ENCODE data around the gene HSD17B13. TPM values are rescaled to one million over a fixed set of nuclear protein-coding genes. Genes with fewer than 3 reads are reported as not detected.
"Not testable (repeated sequence)": the region's sequence is repeated elsewhere in the genome, so short reads cannot be mapped to it uniquely, and the experiment has no call there.

The HSD17B13 gene
- total RNA-seq, 2 donors from 2014 or later: 0.12 TPM; not detected in 1

DNA sequence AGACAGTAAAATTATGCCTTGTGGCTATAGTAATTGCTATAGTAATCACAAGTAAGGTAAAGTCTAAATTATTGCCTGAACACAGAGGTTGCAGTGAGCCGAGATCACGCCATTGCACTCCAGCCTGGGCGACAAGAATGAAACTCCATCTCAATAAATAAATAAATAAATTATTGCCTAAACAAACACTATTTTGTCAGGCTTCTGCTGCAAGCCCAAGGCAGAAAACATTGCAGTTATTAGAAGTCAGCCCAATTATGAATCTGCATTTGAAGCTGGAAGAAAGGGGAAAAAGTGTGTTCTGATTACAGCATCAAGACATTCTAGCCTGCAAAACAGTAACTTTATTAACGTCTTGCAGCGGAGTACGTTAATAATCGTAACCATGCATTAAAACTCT lies 17.1 kb downstream of the HSD17B13 start:
- DNase-seq (ENCODE audit: low spot score): no peak
- H3K9me3 Mint-ChIP-seq: no peaks in the 10 kb centered on the region
- no peaks in the 10 kb centered on the region for H3K4me1 Mint-ChIP-seq (ENCODE audit: low read depth in 2 of 2)
- H3K4me3 Mint-ChIP-seq: no peak overlapping the region
- no peak overlapping the region for H3K27ac Mint-ChIP-seq
- H3K36me3 Mint-ChIP-seq: no peaks in the 10 kb centered on the region
- peaks cover 0 to 6% of the 10 kb centered on the region in 2 donors for H3K27me3 Mint-ChIP-seq
- ATAC-seq: no peak

DNA sequence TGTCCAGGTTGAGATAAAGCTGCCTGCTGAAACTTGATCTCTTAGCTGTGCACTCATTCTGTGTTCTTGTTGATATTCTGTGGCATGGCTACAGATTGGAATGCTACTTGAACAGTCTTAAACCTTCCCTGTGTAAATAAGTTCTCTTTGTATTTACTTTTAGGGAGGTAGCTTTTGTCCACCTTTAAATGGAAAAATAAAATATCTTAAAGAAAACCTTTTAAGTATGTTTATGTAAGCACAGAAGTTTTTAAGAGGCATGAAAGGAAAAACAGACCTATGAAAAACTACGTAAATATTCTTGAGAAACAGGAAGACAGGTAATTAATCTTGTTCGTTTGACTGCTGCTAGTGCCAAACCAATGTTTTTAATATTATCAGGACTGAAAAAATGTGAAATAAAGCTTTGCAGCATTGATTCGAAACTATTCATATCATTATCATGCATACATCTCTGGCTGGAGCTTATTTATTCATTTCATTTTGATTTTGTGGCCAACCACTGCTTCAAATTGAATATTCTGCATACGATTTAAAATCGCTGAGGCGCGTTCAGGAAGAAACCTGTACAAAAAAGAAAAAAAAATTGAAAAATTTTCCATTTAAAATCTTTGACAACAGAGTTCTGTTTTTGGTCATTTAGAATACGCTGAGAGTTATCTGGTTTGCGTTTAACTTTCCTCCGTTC lies 17.8 kb downstream of the HSD17B13 start:
- ATAC-seq (no peak), DNase-seq (ENCODE audit: low spot score) (no peak)
- no peaks in the 10 kb centered on the region for H3K36me3 Mint-ChIP-seq
- H3K4me3 Mint-ChIP-seq: no peak overlapping the region
- no peak overlapping the region for H3K27ac Mint-ChIP-seq
- peaks cover 2 to 6% of the 10 kb centered on the region in 2 donors for H3K27me3 Mint-ChIP-seq
- H3K9me3 Mint-ChIP-seq: no peaks in the 10 kb centered on the region
- H3K4me1 Mint-ChIP-seq (ENCODE audit: low read depth in 2 of 2): no peaks in the 10 kb centered on the region

DNA sequence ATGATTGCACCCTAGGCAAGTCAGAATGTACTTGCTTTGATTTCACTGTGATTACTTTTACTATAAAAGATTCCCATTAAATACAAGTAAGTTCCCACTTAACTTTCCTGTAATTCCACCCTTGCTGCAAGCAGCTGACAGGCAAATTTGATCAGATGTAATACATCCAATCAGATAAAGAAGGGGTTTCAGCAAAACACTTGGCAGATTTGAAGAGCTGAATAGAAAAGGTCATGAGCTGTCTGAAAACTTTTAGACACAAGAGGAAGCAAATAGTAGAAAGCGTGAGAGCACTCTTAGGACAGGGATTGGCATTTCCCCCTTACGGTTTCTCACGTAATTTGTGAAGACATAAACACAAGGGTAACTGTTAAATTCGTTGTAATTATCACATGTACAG lies 22.8 kb downstream of the HSD17B13 start:
- H3K9me3 Mint-ChIP-seq: no peaks in the 10 kb centered on the region
- ATAC-seq: no peak
- H3K4me3 Mint-ChIP-seq: no peak overlapping the region

DNA sequence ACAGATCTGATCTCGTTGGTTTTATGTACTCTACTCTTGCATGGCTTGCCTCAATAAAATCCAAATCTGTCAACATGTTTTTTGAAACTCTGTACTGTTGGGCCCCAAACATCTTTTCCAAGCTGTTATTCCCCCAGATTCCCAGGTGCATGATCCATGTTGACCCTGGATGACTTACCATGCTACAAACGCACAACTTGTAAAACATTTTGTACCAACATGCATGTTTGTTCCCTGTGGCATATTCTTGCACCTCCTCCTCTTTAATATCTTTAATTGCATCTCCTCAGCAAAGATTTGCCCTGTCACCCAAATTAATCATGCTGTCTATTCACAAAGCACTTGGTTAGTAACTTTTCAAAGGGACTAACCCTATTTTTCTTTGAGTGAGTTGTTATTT lies 24.3 kb downstream of the HSD17B13 start:
- DNase-seq (ENCODE audit: low spot score) (no peak), ATAC-seq (no peak)
- peaks cover 12 to 21% of the 10 kb centered on the region in 2 donors for H3K27me3 Mint-ChIP-seq
- peaks cover 4% of the 10 kb centered on the region for H3K36me3 Mint-ChIP-seq
- H3K27ac Mint-ChIP-seq: no peak overlapping the region
- H3K4me3 Mint-ChIP-seq: no peak overlapping the region
- no peaks in the 10 kb centered on the region for H3K4me1 Mint-ChIP-seq (ENCODE audit: low read depth in 2 of 2)
- no peaks in the 10 kb centered on the region for H3K9me3 Mint-ChIP-seq

More for the DNA sequence above, 22.8 kb downstream of the HSD17B13 start:
- Mint-ChIP-seq H3K27me3 (peaks cover 12 to 21% of the 10 kb centered on the region in 2 donors), H3K4me1 (ENCODE audit: low read depth in 2 of 2) (no peaks in the 10 kb centered on the region), H3K36me3 (no peaks in the 10 kb centered on the region), H3K27ac (no peak overlapping the region)
- no peak for DNase-seq (ENCODE audit: low spot score)

DNA sequence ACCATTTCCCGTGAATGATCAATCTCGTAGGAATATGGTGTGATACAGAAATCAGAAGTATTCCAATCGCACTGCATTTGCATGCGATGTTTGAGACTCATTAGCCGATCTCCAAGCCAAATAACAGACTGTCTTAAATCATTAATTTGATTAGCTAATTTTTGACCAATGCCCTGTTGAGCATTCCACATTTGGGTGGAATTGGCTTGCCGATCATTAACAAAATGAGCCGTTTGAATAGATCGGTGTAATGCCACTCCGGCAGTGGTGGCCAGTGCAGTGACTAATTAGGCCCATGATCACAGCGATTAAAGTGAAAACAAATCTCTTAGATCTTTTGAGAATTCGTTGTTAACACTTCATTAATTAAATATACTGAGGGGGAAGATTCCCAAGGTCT lies 27.8 kb downstream of the HSD17B13 start:
- not testable (repeated sequence) for H3K4me3 Mint-ChIP-seq; H3K27ac Mint-ChIP-seq; ATAC-seq; DNase-seq (ENCODE audit: low spot score); H3K9me3 Mint-ChIP-seq; H3K4me1 Mint-ChIP-seq (ENCODE audit: low read depth in 2 of 2); H3K36me3 Mint-ChIP-seq
- H3K27me3 Mint-ChIP-seq: peaks cover 10 to 15% of the 10 kb centered on the region in 2 donors

DNA sequence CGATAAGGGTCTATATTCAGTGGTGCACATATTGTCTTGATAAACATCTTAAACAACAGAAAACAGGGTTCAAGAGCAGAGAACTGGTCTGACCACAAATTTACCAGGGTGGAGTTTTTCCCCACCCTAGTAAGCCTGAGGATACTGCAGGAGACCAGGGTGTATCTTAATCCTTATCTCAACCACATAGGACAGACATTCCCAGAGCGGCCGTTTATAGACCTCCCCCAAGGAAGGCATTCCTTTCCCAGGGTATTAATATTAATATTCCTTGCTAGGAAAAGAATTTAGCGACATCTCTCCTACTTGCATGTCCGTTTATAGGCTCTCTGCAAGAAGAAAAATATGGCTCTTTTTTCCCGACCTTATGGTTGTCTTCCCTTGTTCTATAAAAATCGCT lies 28.8 kb downstream of the HSD17B13 start:
- H3K27me3 Mint-ChIP-seq: peaks cover 6 to 12% of the 10 kb centered on the region in 2 donors
- H3K4me1 Mint-ChIP-seq (ENCODE audit: low read depth in 2 of 2); DNase-seq (ENCODE audit: low spot score); H3K9me3 Mint-ChIP-seq; H3K4me3 Mint-ChIP-seq; H3K36me3 Mint-ChIP-seq; ATAC-seq; H3K27ac Mint-ChIP-seq: not testable (repeated sequence)

DNA sequence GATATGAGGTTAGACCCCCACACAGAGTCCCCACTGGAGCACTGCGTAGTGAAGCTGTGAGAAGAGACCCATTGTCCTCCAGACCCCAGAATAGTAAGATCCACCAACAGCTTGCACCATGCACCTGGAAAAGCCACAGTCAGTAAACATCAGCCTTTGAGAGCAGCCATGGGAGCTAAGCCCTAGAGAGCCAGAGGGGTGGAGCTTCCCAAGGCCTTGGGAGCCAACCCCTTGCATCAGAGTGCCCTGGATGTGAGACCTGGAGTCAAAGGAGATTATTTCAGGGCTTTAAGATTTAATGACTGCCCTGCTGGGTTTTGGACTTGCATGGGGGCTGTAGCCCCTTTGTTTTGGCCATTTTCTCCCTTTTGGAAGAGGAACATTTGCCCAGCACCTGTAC lies 35.7 kb downstream of the HSD17B13 start:
- peaks cover 0 to 7% of the 10 kb centered on the region in 2 donors for H3K27me3 Mint-ChIP-seq
- no peak overlapping the region for H3K27ac Mint-ChIP-seq
- no peak for DNase-seq (ENCODE audit: low spot score)
- no peak for ATAC-seq
- peaks cover 4% of the 10 kb centered on the region for H3K9me3 Mint-ChIP-seq
- H3K36me3 Mint-ChIP-seq: peaks cover 8% of the 10 kb centered on the region
- H3K4me1 Mint-ChIP-seq (ENCODE audit: low read depth in 2 of 2): no peaks in the 10 kb centered on the region
- H3K4me3 Mint-ChIP-seq: no peak overlapping the region

DNA sequence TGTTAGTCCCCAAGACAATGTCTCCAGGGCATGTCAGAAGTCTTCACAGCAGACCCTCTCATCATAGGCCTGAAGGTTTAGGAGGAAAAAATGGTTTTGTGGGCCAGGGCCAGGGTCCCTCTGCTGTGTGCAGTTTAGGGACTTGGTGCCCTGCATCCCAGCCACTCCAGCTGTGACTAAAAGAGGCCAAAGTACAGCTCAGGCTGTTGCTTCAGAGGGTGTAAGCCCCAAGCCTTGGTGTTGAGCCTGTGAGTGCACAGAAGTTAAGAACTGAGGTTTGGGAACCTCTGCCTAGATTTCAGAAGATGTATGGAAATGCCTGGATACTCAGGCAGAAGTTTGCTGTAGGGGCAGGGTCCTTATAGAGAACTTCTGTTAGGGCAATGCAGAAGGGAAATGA lies 38.4 kb downstream of the HSD17B13 start:
- H3K4me3 Mint-ChIP-seq; DNase-seq (ENCODE audit: low spot score); H3K9me3 Mint-ChIP-seq; H3K27ac Mint-ChIP-seq; H3K36me3 Mint-ChIP-seq; ATAC-seq; H3K4me1 Mint-ChIP-seq (ENCODE audit: low read depth in 2 of 2): not testable (repeated sequence)
- peaks cover 3 to 14% of the 10 kb centered on the region in 2 donors for H3K27me3 Mint-ChIP-seq

DNA sequence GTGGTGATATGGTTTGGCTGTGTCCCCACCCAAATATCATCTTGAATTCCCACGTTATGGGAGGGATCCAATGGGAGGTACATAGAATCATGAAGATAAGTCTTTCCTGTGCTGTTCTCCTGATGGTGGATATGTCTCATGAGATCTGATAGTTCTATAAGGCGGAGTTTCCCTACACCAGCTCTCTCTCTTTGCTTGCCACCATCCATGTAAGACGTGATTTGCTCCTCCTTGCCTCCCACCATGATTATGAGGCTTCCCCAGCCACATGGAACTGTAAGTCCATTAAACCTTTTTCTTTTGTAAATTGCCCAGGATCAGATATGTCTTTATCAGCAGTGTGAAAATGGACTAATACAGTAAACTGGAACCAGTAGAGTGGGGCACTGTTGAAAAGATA lies 39.5 kb downstream of the HSD17B13 start:
- Mint-ChIP-seq H3K27ac (no peak overlapping the region), H3K9me3 (peaks cover 4% of the 10 kb centered on the region), H3K36me3 (peaks cover 8% of the 10 kb centered on the region), H3K4me3 (no peak overlapping the region), H3K4me1 (ENCODE audit: low read depth in 2 of 2) (no peaks in the 10 kb centered on the region), H3K27me3 (peaks cover 10 to 25% of the 10 kb centered on the region in 2 donors)
- no peak for DNase-seq (ENCODE audit: low spot score)
- no peak for ATAC-seq

DNA sequence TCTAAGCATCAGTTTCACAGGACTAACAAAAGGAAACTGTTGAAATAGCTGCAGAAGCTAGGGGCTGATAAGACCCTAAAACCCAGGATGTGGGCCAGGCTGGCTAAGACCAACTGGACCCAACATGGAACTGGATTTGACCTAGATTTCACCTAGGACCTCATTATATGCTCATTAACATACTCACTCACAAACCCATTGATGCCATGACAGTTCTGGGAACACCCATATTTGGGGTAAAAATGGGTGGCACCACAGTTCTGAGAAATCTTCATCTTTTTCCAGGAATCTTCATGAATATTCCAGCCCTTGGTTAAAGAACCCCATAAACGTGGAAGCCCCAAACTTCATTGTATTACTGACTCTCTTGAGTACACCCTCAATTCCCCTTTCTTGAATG lies 41.1 kb downstream of the HSD17B13 start:
- Mint-ChIP-seq H3K4me1 (ENCODE audit: low read depth in 2 of 2) (no peaks in the 10 kb centered on the region), H3K9me3 (peaks cover 4% of the 10 kb centered on the region), H3K36me3 (peaks cover 8% of the 10 kb centered on the region), H3K27ac (no peak overlapping the region), H3K4me3 (no peak overlapping the region), H3K27me3 (peaks cover 12 to 25% of the 10 kb centered on the region in 2 donors)
- ATAC-seq: no peak
- DNase-seq (ENCODE audit: low spot score): no peak

DNA sequence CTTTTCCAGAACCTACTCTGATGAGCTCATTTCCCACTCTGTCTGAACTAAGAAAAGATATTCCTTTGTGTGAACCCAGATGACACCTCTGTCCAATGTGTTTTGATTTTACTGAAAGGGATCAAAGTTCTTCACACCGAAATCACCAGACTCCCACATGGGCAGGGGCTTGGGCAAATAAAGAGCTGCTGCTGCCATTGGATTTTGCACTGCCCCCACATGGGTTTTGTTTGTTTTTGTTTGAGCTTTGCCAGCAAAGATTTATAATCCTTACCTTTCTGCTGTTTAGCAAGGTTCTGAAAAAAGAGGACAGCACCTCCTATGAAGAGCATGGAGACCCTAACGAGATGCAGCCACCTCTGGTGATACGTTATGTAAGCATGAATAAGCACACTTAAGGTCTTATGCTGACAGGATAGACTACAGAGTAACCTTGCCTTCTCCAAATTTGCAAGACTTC lies 44.3 kb downstream of the HSD17B13 start:
- ATAC-seq: no peak
- no peak for DNase-seq (ENCODE audit: low spot score)

DNA sequence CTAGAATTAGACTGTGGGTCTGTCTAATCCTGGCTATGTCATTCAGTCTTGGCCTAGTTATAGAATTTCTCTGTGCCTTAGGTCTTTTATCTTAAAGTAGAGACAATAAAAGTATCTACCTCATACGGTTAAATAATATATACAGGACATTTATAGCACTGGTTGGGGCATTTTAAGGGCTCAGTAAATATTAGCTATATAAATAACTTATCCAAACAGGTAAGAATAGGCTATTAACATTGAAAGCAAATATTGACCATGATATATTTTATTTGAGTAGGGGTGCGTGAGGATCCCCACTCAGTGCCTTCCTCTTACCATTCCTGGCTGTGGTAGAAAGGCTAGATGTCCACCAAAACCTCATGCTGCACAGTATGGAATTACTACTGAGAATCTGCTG lies 47.4 kb downstream of the HSD17B13 start:
- H3K9me3 Mint-ChIP-seq: no peaks in the 10 kb centered on the region
- H3K36me3 Mint-ChIP-seq: no peaks in the 10 kb centered on the region
- H3K27ac Mint-ChIP-seq: no peak overlapping the region
- H3K4me3 Mint-ChIP-seq: no peak overlapping the region
- ATAC-seq: no peak
- DNase-seq (ENCODE audit: low spot score): no peak
- peaks cover 24 to 32% of the 10 kb centered on the region in 2 donors for H3K27me3 Mint-ChIP-seq
- no peaks in the 10 kb centered on the region for H3K4me1 Mint-ChIP-seq (ENCODE audit: low read depth in 2 of 2)

More for the DNA sequence above, 44.3 kb downstream of the HSD17B13 start:
- peaks cover 21 to 25% of the 10 kb centered on the region in 2 donors for H3K27me3 Mint-ChIP-seq
- H3K9me3 Mint-ChIP-seq: no peaks in the 10 kb centered on the region
- H3K27ac Mint-ChIP-seq: no peak overlapping the region
- no peaks in the 10 kb centered on the region for H3K4me1 Mint-ChIP-seq (ENCODE audit: low read depth in 2 of 2)
- no peak overlapping the region for H3K4me3 Mint-ChIP-seq
- H3K36me3 Mint-ChIP-seq: no peaks in the 10 kb centered on the region

DNA sequence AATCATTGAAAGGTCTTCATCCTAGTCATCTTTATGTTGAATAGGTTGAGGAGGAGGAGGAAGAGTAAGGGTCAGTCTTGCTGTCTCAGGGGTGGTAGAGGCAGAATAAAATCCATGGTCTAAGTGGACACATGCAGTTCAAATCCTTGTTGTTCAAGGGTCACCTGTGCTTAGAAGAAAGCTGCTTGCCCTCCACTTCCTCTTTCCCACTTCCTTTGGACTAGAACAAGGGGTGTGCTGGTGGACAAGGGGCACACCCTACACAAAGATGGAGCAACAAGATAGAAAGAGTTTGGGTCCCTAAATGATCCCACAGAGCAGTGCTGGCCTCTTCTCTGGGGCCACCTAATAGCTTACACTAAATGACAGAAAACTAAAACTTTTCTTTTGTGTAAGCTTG lies 47.9 kb downstream of the HSD17B13 start:
- H3K36me3 Mint-ChIP-seq: no peaks in the 10 kb centered on the region
- DNase-seq (ENCODE audit: low spot score): no peak
- no peak overlapping the region for H3K4me3 Mint-ChIP-seq
- H3K9me3 Mint-ChIP-seq: no peaks in the 10 kb centered on the region
- no peak for ATAC-seq
- H3K27ac Mint-ChIP-seq: no peak overlapping the region
- no peaks in the 10 kb centered on the region for H3K4me1 Mint-ChIP-seq (ENCODE audit: low read depth in 2 of 2)
- H3K27me3 Mint-ChIP-seq: peaks cover 24 to 31% of the 10 kb centered on the region in 2 donors

DNA sequence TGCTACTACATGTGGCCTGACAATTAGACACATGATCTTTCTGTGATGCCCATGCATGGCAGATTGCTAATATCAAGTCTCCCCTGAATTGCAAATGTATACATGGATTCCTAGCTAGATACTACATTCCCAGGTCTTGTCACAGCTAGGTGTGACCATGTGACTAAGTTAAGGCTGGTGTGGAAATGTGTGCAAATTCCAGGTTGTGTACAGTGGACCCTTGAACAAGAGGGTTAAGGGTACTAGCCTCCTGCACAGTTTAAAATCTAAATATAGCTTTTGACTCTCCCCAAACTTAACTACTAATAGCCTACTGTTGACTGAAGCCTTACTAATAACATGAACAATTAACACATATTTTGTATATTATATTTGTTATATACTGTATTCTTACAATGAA lies 48.4 kb downstream of the HSD17B13 start:
- DNase-seq (ENCODE audit: low spot score): no peak
- Mint-ChIP-seq H3K27me3 (peaks cover 21 to 28% of the 10 kb centered on the region in 2 donors), H3K9me3 (no peaks in the 10 kb centered on the region), H3K4me1 (ENCODE audit: low read depth in 2 of 2) (no peaks in the 10 kb centered on the region), H3K27ac (no peak overlapping the region), H3K36me3 (no peaks in the 10 kb centered on the region), H3K4me3 (no peak overlapping the region)
- ATAC-seq: no peak

DNA sequence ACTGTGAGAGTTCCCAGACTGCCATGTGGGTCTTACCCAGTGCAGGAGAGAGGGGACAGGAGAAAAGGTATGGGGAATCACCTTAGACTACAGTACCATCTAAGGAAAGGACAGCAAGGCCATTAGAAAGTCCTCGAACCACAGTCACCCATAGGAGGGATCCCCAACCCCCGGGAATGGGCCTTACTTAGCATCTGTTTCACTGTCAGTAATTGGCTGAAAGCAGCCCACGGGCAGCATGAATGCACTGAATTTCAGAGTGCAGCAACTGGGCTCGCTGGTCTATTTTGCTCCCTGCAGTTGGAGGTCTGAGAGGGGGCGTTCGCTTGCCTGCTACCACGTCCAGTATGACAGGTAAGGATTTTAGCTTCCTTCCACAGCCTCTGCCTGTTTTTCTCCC lies 51.9 kb downstream of the HSD17B13 start:
- Mint-ChIP-seq H3K27me3 (peaks cover 16 to 37% of the 10 kb centered on the region in 2 donors), H3K4me3 (no peak overlapping the region), H3K36me3 (no peaks in the 10 kb centered on the region), H3K27ac (no peak overlapping the region), H3K9me3 (no peaks in the 10 kb centered on the region), H3K4me1 (ENCODE audit: low read depth in 2 of 2) (no peaks in the 10 kb centered on the region)
- ATAC-seq (no peak), DNase-seq (ENCODE audit: low spot score) (no peak)
